ENCODE results near the gene KRAS.

DNA sequence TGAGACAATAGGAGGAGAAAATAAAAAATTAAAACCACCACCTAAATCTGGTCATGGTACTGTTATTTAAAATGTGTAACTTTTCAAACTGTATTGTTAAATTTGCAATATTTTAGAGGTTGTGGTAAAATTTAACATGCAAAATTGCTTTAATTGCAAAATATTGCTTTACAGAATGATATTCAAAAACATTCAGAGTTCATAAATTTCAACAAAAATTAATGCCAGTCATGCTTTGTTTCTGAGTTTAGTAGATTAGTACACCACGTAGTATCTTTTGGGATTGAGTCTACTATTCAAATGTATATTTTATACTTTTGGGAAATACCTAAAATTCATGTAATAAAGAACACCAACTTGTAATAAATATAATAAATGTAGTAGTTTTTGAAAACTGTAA, 37.4 kb downstream of the KRAS start:
- TF ChIP-seq, protein P1, sequence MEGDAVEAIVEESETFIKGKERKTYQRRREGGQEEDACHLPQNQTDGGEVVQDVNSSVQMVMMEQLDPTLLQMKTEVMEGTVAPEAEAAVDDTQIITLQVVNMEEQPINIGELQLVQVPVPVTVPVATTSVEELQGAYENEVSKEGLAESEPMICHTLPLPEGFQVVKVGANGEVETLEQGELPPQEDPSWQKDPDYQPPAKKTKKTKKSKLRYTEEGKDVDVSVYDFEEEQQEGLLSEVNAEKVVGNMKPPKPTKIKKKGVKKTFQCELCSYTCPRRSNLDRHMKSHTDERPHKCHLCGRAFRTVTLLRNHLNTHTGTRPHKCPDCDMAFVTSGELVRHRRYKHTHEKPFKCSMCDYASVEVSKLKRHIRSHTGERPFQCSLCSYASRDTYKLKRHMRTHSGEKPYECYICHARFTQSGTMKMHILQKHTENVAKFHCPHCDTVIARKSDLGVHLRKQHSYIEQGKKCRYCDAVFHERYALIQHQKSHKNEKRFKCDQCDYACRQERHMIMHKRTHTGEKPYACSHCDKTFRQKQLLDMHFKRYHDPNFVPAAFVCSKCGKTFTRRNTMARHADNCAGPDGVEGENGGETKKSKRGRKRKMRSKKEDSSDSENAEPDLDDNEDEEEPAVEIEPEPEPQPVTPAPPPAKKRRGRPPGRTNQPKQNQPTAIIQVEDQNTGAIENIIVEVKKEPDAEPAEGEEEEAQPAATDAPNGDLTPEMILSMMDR (conservative IDR thresholded peaks at IDR 0.05; ENCODE audit: low read length): no peak
- no peak for TF ChIP-seq EZH2phosphoT487 (IDR thresholded peaks at IDR 0.05; ENCODE audit: borderline replicate concordance, low read depth, low read length)

Data from OCI-LY7 (cell line).